A172 (cell line): ENCODE measurements around the gene MCRS1. TPM values are rescaled to one million over a fixed set of nuclear protein-coding genes. Genes with fewer than 3 reads are reported as not detected.
A peak's percentile ranks its signal among the peaks of the same experiment; 100 is the strongest.
"Not testable (repeated sequence)": the region's sequence is repeated elsewhere in the genome, so short reads cannot be mapped to it uniquely, and the experiment has no call there.

ENCODE experiments used
- DNase-seq: peaks from one replicate; pipeline ENCODE4 v3.0.0-alpha.2; 2015; ENCODE audit warnings: low spot score
- total RNA-seq: library from RNA; depleted of rRNA; stranded (reverse); fragments of >200 nt; shearing (Covaris generic); gene quantifications from 2 replicates; pipeline ENCODE4 v1.2.3, GENCODE V29; 2014; rRNA removed

Gene MCRS1
- total RNA-seq, 1 experiment from 2014 or later = 66.5 TPM

DNA sequence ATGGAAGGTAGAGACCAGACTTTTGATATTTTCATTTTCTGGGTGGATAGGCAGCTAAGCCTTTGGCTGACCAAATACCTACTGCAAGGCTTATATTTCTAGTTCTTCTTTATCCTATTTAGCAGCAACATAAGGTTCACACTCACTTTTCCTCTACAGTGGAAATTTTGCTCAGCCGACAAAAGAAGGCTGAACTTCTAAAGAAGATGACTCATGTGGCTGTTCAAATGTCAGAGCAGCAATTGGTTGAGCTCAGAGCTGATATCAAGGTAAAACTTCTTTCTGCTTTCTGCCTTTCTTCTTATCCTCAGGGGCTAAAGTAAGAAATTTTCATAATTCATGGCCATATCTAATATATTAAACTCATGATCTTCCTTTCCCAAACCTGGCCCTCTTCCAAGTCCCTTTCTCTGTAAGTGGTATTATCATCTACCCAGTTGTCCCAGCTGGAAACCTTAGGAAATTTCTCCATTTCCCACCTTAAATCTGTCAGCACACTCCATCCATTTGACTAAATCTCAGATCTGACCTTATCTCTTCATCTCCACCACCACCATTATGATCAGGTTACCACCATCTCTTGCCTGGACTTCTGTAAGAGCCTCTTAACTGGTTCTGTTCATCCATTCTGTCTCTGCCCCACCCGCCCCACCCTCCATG is 48.9 kb downstream of the MCRS1 start:
- DNase-seq = peak; percentile 36

DNA sequence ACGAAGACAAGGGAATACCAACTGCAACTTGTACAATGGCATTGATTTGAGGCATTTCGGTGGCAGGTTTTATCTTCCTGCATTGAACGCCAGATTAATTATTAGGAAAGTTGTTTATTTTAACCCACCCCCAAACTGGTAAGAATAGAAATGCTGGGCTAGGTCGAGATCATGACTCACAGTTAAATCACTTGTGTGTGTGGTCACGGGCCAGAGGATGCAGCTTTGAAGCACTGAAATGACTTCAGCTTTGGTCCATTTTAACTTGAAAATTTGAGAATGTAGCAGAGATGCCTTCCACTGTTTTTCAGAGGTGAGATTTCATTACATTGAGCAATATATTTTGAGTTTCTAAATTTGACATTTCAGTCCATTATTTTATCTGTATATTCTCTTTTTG is 52.7 kb downstream of the MCRS1 start:
- DNase-seq = peak; percentile 67

DNA sequence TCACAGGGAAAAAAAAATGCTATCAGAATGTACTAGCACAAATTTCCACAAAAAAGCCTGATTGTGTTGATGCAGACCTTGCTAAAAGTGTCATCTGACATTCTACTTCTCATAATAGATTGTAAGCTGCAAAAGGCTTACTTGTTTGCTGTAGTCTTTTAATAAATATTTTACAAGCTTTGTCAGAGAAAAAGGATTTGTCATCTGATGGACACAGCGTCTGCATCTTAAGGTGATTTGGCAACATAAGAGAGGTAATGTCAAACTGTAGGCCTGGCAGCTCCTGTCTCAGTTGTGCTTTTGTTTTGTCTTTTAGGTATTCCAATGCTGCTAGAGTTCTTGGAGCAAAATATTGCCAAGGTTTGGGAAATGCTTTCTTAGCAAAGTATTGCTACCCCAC is 55.4 kb downstream of the MCRS1 start:
- DNase-seq = no peak

DNA sequence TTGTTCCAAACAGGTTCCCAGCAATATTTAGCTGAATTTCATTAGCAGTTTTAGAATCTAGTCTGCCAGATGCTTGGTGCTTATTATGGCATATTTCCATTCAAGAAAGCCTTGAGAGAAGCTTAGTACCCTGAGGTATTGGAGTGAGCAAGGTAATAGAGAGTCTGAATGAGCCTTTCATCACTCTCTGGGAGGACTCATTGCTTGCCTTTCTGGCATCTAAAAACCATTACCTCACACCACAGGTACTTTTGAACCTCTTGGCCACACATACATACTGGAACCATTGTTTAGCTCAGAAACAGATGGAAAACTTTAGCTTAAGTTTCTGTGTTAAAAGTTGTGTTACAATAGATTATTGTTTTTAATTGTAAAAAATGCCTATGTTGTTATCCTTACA is 56.5 kb downstream of the MCRS1 start:
- no peak for DNase-seq

DNA sequence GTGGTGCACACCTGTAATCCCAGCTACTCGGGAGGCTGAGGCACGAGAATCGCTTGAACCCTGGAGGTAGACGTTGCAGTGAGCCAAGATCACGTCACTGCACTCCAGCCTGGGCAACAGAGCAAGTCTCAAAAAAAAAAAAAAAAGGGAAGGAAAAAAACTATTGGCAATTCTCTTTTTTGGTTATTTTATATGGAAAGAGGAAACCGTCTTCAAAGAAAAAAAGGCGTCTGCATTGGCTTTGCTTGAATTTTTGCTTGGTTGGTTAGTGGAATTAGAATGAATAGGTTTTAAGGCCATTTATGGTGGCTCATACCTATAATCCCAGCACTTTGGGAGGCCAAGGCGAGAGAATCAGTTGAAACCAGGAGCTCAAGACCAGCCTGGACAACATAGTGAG is 58.3 kb downstream of the MCRS1 start:
- DNase-seq = not testable (repeated sequence)

Other genes with a start within 250 kb of the MCRS1 start
- gene TROAP, start 244.9 kb downstream of the MCRS1 start, total RNA-seq = 38.2 and 45.4 TPM in 2 replicates
- 2.3 and 4.4 TPM in 2 replicates for gene C1QL4, start 231.0 kb downstream of the MCRS1 start, total RNA-seq
- gene DNAJC22, start 221.3 kb downstream of the MCRS1 start, total RNA-seq = 12.6 and 13.1 TPM in 2 replicates
- 23.8 and 30.6 TPM in 2 replicates for gene SPATS2, start 200.7 kb downstream of the MCRS1 start, total RNA-seq
- gene KCNH3, start 29.1 kb downstream of the MCRS1 start, total RNA-seq = 5.4 and 7.1 TPM in 2 replicates
- 0.05 and 0.55 TPM in 2 replicates for gene FAM186B, start 37.5 kb upstream of the MCRS1 start, total RNA-seq
- gene PRPF40B, start 55.4 kb upstream of the MCRS1 start, total RNA-seq = 9.1 and 13.9 TPM in 2 replicates
- gene FMNL3, start 139.3 kb upstream of the MCRS1 start, total RNA-seq = 16.4 and 16.6 TPM in 2 replicates
- gene TMBIM6, start 173.4 kb upstream of the MCRS1 start, total RNA-seq = 242 and 305 TPM in 2 replicates